Panc1 (cell line): ENCODE measurements around the gene MEP1B. TPM values are rescaled to one million over a fixed set of nuclear protein-coding genes. Genes with fewer than 3 reads are reported as not detected.

ENCODE experiments used
- ATAC-seq: fragments of 200-7000 bp; cut with Tn5 transposase; 2 replicates; pipeline ENCODE4 v1.9.1; 2020; ENCODE audit warnings: mild to moderate bottlenecking, moderate library complexity
- Bru-seq: library from RNA; stranded (reverse); fragments of 400-500 nt; gene quantifications from one replicate; lab custom pipeline; 2021; lab: Mats Ljungman, UMichigan
- BruChase-seq, 2 experiments: library from RNA; stranded (reverse); fragments of 400-500 nt; gene quantifications; one replicate each; lab custom pipeline; 2021; lab: Mats Ljungman, UMichigan
- BruUV-seq: library from RNA; stranded (reverse); fragments of 400-500 nt; replicated peaks from 2 replicates; lab custom pipeline; 2021; lab: Mats Ljungman, UMichigan
- CTCF ChIA-PET: fragments of 300-600 bp; sonication (Branson Sonifier 250); formaldehyde crosslinking; loops from one replicate; lab custom pipeline; 2022; ENCODE audit warnings: antibody characterized with exemption; lab: Charles Lee
- POLR2A ChIA-PET: fragments of 300-600 bp; sonication (Branson Sonifier 250); formaldehyde crosslinking; loops from one replicate; lab custom pipeline; 2022; ENCODE audit warnings: antibody characterized with exemption; lab: Charles Lee
- DNase-seq: peaks from one replicate; pipeline ENCODE4 v3.0.0-alpha.2; 2010; ENCODE audit warnings: low read depth, low spot score
- H3K27ac ChIP-seq: 2 replicates; pipeline ENCODE4 v1.5.1; 2011; ENCODE audit warnings: mild to moderate bottlenecking, low read length, inconsistent platforms
- H3K27me3 ChIP-seq: fragments of 200-500 bp; sonication (Bioruptor generic); 2 replicates; pipeline ENCODE4 v1.6.0; 2014; ENCODE audit warnings: low read length, inconsistent platforms; ENCODE audit not compliant: control insufficient read depth, insufficient read depth
- H3K36me3 ChIP-seq: fragments of 200-500 bp; sonication (Bioruptor generic); 2 replicates; pipeline ENCODE4 v1.5.1; 2014; ENCODE audit warnings: inconsistent platforms, mild to moderate bottlenecking, low read length, moderate library complexity; ENCODE audit not compliant: control insufficient read depth, insufficient read depth
- H3K4me1 ChIP-seq: 2 replicates; pipeline ENCODE4 v1.5.1; 2011; ENCODE audit warnings: inconsistent platforms, mild to moderate bottlenecking, low read length, moderate library complexity; ENCODE audit not compliant: control insufficient read depth, insufficient read depth
- H3K4me3 ChIP-seq, 2 experiments: 2 replicates each; pipeline ENCODE4 v1.5.1; 2011 to 2012; ENCODE audit warnings: low read depth in 2 of 2, low read length in 2 of 2, mild to moderate bottlenecking in 2 of 2, inconsistent platforms in 1 of 2, moderate library complexity in 1 of 2
- H3K9me3 ChIP-seq: fragments of 200-500 bp; sonication (Bioruptor generic); 2 replicates; pipeline ENCODE4 v1.5.1; 2014; ENCODE audit warnings: low read depth, mild to moderate bottlenecking, inconsistent platforms, low read length, moderate library complexity; ENCODE audit not compliant: control insufficient read depth, insufficient read depth
- CTCF ChIP-seq: fragments of 450-650 bp; IDR thresholded peaks from 2 replicates; pipeline ENCODE4 v1.5.1; 2017; ENCODE audit warnings: mild to moderate bottlenecking
- POLR2AphosphoS5 ChIP-seq: IDR thresholded peaks from 2 replicates; pipeline ENCODE4 v1.6.1; 2012; ENCODE audit warnings: mild to moderate bottlenecking, low read depth, low read length, moderate library complexity
- REST ChIP-seq, 2 experiments: IDR thresholded peaks; 2 replicates each; pipeline ENCODE4 v1.6.1; 2011 to 2012; ENCODE audit warnings: low read depth in 2 of 2, control low read depth in 1 of 2, low read length in 1 of 2, mild to moderate bottlenecking in 1 of 2, moderate library complexity in 1 of 2; ENCODE audit not compliant: insufficient read depth in 1 of 2
- SIN3A ChIP-seq: IDR thresholded peaks from 2 replicates; pipeline ENCODE4 v1.6.1; 2012; ENCODE audit warnings: low read depth, mild to moderate bottlenecking, low read length, moderate library complexity, borderline replicate concordance; ENCODE audit not compliant: insufficient read depth
- TCF7L2 ChIP-seq: IDR thresholded peaks from 2 replicates; pipeline ENCODE4 v1.6.1; 2011; ENCODE audit warnings: mild to moderate bottlenecking, low read depth, low read length, inconsistent platforms
- in situ Hi-C: cut with HindIII; loops from 2 replicates; pipeline ENCODE4 v1.10.0; 2016; ENCODE audit warnings: low sequenced_read_pairs, low pct_unique_long_range_greater_than_20kb
- intact Hi-C: fragments of 100-400 bp; cut with micrococcal nuclease; formaldehyde crosslinking; loops from one replicate; pipeline ENCODE4 v1.10.0; 2022; ENCODE audit not compliant: unreplicated experiment
- long read RNA-seq: library from polyadenylated mRNA; unstranded; transcript quantifications from one replicate; pipeline ENCODE4 v2.0.0, GENCODE V29; 2021; ENCODE audit not compliant: unreplicated experiment
- polyA plus RNA-seq: library from polyadenylated mRNA; unstranded; fragments of >200 nt; gene quantifications from one replicate; pipeline ENCODE4 v1.2.1, GENCODE V29; 2012; ENCODE audit warnings: missing spikeins; ENCODE audit not compliant: insufficient read length
- total RNA-seq: library from RNA; stranded (reverse); gene quantifications from one replicate; pipeline ENCODE4 v1.2.1, GENCODE V29; 2021; ENCODE audit not compliant: unreplicated experiment

The MEP1B gene
- total RNA-seq, result 0.28 TPM
- not detected for polyA plus RNA-seq
- percentile 12 among the genes with signal in this experiment for Bru-seq, nascent RNA
- percentile 21 among the genes with signal in this experiment for BruChase-seq, experiment 1, labeled RNA remaining after a 2-hour chase
- BruChase-seq, experiment 2, labeled RNA remaining after a 6-hour chase, result percentile 15 among the genes with signal in this experiment
- long read RNA-seq, result 0 reads

- H3K4me1 ChIP-seq, result no peaks in the 10 kb centered on the region
- in situ Hi-C loops (no loop called here), intact Hi-C loops (no loop called here)
- H3K36me3 ChIP-seq, result no peaks in the 10 kb centered on the region
- ATAC-seq (no peak), DNase-seq (no peak)
- ChIA-PET CTCF (no interaction called here), POLR2A (no interaction called here)
- no peaks in the 10 kb centered on the region for H3K27me3 ChIP-seq
- no peak within 1 kb of the TSS for H3K27ac ChIP-seq
- H3K9me3 ChIP-seq, result no peaks in the 10 kb centered on the region
- H3K4me3 ChIP-seq, result no peak within 1 kb of the TSS
- BruUV-seq, result no TSS peak
- TF ChIP-seq POLR2AphosphoS5, result no peak
- TF ChIP-seq SIN3A, result no peak
- no peak for TF ChIP-seq TCF7L2
- TF ChIP-seq CTCF, result no peak
- no peak for TF ChIP-seq REST (IDR thresholded peaks at IDR 0.05; ENCODE audit: insufficient read depth in 1 of 2, low read depth in 2 of 2, low read length in 1 of 2)
Measured at GRCh38 chr18:32189790-32190189, at the start of gene MEP1B. MEP1B (plus strand) TSS chr18:32190039; CDS start chr18:32190071, 32 bp downstream.

GRCh38 chr18:32148185-32148870, 41.5 kb upstream of the MEP1B start:
- ChIA-PET POLR2A (no interaction called here), CTCF (interaction anchor here (0.7 kb wide), 1 partner anchor 312 kb away, joined by 3 read pairs; no protein-coding TSS in a partner anchor)
- no peaks in the 10 kb centered on the region for H3K9me3 ChIP-seq
- no TSS peak for BruUV-seq
- H3K4me1 ChIP-seq, result no peaks in the 10 kb centered on the region
- TF ChIP-seq SIN3A, result no peak
- TF ChIP-seq TCF7L2, result no peak
- TF ChIP-seq POLR2AphosphoS5, result no peak
- TF ChIP-seq REST (IDR thresholded peaks at IDR 0.05; ENCODE audit: insufficient read depth in 1 of 2, low read depth in 2 of 2, low read length in 1 of 2), result no peak
- no peaks in the 10 kb centered on the region for H3K36me3 ChIP-seq
- in situ Hi-C loops (no loop called here), intact Hi-C loops (no loop called here)
- DNase-seq (no peak), ATAC-seq (no peak)
- H3K4me3 ChIP-seq, result no peak overlapping the region
- H3K27me3 ChIP-seq, result no peaks in the 10 kb centered on the region
- no peak overlapping the region for H3K27ac ChIP-seq
